CD4-positive, alpha-beta T cell treated with Interleukin-2 at 100 ng/mL for 4 hours (primary cell): ENCODE results near the gene UBE2O.

Experiments
- DNase-seq: peaks from one replicate; pipeline ENCODE4 v3.0.0-alpha.2; 2020; ENCODE audit warnings: low spot score

The UBE2O gene

DNA sequence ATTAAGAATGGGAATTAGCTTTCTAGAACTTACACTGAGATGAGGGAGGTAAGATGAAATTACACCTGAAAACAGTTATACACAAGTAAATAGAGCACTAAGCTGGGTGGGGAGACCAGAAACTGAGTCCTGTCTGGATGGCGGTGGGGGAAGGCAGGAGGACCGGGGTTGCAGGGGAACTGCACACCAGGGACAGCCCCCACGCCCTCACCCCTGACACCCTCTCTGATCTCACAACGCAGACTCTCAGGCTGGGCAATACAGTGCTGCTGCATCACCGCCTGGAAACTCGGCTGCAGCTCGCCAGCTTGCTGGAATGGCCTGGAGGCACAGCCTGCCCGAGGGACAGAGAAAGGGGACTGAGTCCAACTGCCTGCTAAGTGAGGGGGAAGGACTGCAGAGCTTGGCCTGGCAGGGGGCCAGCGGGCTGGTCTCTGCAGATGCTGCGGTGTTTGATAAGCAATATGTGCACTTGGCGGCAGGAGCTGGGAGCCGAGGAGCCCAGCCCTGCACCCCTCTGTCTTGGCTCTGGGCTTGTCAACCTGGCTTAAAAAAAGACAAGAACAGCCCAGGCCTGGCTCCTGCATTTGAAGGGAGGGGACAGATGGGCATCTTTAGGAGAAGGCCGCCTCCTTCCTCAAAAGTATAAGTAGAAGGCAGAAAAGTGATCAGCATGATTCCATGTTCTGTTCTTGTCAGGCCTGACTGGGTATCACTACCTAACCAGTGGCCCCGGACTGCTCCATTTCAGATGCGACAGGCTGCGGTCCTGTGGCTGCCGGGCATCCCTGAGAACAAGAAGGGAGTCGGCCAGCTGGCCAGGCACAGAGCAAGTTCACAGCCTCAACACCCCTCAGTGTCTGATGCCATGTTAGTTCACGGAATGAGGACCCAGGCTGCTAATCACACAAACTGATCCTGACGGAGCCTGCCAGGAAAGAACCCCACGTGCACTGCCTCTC is 38.3 kb downstream of the UBE2O start:
- DNase-seq = no peak

DNA sequence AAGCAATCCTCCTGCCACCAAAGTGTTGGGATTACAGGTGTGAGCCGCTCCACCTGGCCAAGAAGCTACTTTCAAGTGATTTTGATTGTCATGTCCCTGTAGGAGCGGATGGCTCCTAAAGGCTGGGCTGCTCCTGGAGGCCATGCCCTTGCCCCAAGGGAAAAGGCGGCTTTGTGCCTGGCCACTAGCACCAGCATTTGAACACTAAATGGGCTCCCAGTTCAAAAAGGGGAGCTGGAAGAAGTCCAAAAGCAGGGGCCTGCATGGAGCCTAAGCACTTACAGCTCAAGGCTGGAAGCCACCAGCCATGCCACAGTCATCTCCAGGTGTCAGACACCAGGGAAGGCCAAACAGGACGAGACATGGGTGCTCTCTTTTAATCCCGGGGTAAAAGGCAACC is 41.7 kb downstream of the UBE2O start:
- DNase-seq = no peak

GRCh38 chr17:76410328-76410965 is 42.5 kb downstream of the UBE2O start:
- DNase-seq = no peak

- peak; percentile 72 for DNase-seq
Measured at GRCh38 chr17:76408037-76408849, 44.7 kb downstream of the UBE2O start.

- no peak for DNase-seq
Measured at GRCh38 chr17:76407509-76407908, 45.4 kb downstream of the UBE2O start.

DNA sequence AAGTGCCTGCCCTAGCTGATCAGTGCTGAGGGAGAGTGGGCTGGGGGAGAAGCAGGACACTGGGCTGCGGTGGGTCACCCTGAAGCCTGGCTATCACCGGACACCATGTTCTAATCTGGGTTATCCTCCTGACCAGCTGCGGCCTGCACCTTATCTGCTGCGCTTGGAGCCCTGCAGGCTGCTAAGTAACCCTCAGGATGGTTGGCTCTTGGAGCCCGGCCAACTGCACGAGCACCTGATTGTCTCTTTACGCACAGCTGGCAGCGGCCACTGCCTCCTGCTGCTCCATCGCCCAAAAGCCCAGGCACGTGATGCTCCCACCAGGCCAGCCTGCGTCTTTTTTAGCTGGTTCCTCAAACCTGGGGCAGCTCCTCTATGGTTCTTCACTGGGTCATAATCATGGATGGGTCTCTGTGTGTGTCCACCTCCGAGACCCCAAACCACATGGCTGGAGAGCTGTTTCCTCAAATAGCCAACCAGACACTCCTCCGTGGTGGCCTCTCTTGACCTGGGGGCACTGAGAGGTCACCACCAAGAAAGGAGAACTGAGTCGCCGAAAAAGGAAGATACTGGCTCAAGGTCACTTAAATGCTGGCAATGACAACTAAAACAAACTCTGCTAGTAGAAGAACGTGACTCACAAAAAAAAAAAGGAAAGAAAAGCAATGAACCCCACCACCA is 46.8 kb downstream of the UBE2O start:
- no peak for DNase-seq

DNA sequence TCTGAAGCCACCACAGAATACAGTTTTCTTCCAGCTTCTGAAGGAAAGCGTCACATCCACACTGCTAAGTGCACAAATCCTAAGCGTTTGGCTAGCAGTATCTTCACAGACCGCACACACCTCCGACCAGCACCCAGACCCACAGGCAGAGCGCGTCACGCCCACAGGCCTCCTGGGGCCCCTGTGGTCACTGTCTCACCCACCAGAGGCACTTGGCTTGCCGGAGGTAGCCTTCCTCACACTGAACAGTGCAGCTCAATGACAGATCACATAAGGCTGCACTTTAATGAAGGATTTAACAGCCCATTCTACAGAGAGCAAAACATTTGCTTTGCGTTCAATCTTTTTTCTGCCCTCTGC is 47.4 kb downstream of the UBE2O start:
- no peak for DNase-seq

DNA sequence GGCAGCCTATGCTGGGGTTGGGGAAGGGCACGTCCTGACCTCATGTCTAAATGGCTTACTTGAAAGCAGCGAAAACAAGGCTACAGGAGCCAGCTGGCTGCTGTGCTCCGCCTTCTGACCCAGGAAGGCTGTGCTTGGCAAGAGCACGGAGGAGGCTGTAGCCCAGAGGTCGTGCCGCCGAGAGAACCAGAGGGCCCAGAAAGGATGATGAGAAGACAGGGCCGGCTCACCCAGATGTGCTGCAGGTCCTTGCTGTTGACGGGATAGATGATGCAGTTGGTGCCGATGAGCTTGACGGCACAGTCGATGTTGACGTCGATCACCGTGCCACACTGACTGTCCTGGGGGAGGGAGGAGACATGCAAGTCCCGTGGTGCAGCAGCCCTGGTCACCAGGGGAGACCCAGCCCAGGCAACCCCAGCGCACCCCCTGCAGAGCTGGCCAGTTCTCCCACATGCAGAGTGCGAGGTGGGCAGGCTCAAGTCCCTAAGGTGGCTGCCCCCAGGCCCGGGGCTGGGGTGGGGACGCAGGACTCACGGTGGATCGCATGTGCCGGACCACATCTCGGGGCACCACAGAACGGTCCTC is 47.9 kb downstream of the UBE2O start:
- no peak for DNase-seq

- no peak for DNase-seq
Measured at GRCh38 chr17:76404256-76404655, 48.7 kb downstream of the UBE2O start.

- DNase-seq = no peak
Measured at GRCh38 chr17:76402711-76403110, 50.2 kb downstream of the UBE2O start.

DNA sequence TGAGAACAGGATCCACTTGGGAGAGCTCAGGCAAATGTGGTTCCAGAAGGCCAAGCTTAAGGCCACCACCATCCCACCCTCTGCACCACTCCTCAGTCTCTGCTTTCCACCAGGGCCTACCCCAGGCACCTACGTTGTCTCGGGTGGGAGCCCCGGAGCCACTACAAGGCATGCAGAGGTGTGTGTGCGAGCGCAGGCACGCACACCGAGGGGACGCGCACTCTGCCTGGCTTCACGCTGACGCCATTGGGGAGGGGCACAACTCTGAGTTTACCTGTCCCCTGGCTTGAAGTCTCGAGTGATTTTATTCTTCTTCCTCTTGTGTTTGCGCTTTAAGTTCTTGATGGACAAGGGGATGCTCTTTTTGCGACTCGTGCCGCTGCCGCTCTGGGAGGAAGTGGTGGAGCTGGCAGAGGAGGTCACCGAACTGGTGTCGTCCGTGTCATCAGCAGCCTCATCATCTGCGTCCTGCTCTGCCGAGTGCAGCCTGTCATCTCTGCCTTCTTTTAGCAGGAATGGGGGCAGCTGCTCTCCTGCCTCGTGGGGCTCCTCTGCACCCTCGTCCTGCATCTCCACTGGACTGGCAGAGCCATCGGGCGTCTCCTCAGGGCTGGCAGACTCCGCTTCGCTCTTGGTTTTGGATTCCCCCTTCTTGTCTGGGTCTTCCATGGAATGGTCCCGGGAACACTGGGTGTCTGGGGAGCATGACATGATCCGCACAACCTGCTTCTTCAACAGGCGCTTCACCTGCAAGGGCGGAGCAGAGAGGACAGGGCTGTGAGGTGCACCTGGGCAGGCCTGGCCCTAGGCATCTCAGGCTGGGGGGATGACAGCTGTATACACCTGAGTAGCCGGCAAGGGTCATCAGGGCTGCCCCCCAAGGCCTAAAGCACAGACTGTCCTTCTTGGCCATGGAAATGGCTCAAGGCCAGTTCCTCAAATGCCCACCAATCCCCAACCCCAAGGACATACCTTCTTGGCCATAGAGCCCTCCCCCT is 53.5 kb downstream of the UBE2O start:
- DNase-seq = no peak

DNA sequence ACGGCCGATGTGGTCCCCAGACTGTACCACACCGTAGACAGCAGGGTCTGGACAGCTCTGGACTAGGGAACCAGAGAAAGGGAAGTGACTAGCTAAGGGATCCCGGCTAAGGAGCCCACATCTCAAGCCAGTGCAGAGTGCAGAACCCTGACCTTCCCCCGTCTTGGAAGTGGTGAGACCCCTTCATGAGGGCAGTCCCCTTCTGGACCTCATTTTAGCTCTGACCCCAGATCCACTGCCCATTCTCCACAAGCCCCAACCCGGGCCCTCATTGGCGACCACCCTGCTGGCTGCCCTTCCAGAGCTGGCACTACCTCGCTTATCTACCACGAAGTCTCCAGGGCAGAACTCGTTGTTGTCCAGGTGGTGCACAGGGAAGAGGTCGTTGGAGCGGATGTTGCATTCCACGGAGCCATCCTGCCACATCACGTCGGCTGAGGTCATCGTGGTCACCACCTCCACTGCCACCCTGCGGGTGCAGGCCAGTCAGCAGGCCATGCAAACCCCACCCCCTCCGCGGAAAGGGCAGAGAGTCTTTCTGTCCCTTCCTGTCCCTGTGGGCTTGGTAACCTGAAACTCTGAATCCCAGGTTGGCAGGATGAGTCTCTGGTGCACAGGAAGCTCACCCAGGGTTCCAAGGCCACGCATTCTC is 54.3 kb downstream of the UBE2O start:
- DNase-seq = no peak

GRCh38 chr17:76397687-76398522 is 55.0 kb downstream of the UBE2O start:
- peak; percentile 87 for DNase-seq

- no peak for DNase-seq
Measured at GRCh38 chr17:76397184-76397583, 55.8 kb downstream of the UBE2O start.

DNA sequence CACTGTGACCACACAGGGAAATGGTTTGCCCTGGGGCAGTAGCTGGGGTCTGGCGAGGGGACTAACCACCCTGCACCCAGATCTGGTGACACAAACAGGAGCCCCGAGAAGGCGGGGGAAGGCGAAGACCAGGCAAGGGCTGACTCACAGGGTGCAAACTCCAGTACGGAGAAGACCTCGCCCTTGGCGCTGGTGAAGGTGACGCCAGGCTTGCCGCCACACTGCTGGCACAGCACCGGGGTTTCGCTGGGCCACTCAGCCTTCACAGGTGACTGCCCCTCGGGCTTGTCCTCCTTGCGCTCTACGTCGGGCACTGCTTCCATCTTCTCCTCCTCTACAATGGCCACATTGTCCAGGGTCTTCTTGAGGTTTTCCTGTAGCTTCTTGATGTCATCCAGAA is 57.0 kb downstream of the UBE2O start:
- no peak for DNase-seq

- DNase-seq = no peak
Measured at GRCh38 chr17:76394166-76394565, 58.8 kb downstream of the UBE2O start.

GRCh38 chr17:76391200-76391715 is 61.7 kb downstream of the UBE2O start:
- DNase-seq = no peak

GRCh38 chr17:76390003-76390421 is 62.9 kb downstream of the UBE2O start:
- no peak for DNase-seq
